ENCODE measurements around the gene KCNK3. TPM values are rescaled to one million over a fixed set of nuclear protein-coding genes. Genes with fewer than 3 reads are reported as not detected.
A peak's percentile ranks its signal among the peaks of the same experiment; 100 is the strongest.
"Not testable (repeated sequence)": the region's sequence is repeated elsewhere in the genome, so short reads cannot be mapped to it uniquely, and the experiment has no call there.

Gene KCNK3
- total RNA-seq, 1 experiment from 2014 or later = 0.12 TPM

DNA sequence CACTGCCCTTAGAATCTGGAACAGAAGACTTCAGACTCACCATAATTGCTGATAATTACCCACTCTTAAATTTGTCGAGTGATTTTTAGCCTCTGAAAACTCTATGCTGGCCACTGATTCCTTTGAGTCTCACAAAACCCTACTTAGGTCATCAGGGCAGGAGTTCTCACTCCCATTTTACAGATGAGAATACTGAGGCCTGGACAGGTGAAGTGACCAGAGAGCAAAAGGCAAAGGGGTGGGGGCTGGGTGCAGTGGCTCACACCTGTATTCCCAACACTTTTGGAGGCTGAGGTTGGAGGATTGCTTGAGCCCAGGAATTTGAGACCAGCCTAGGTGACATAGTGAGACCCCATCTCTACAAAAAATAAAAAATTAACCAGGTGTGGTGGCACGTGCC, 36.8 kb downstream of the KCNK3 start:
- no peak for DNase-seq (ENCODE audit: low spot score)

- no peak for DNase-seq (ENCODE audit: low spot score)
These were observed 38.2 kb downstream of the KCNK3 start for GRCh38 chr2:26730549-26731344.

- DNase-seq (ENCODE audit: low spot score) = no peak
These were observed 39.2 kb downstream of the KCNK3 start for GRCh38 chr2:26731714-26732113.

DNA sequence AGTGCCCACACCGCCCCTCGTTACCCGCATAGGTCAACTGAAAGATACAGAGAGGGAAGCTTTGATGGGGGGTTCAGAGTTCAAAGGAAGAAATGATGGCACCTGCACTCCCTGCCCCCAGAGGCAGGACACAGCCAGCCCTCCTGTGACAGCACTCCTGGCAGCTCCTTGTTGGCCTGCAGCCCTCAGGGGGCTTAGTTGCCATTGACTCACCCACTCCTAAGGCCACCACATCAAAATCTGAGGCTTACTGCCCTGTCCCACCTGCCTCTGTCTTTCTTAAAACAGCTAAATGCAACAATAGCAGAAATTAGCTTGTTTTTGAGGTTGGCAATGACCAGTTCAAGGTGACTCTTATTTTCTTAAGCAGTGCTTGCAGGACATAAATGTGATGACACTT, 39.9 kb downstream of the KCNK3 start:
- no peak for DNase-seq (ENCODE audit: low spot score)

- no peak for DNase-seq (ENCODE audit: low spot score)
These were observed 40.9 kb downstream of the KCNK3 start for GRCh38 chr2:26733413-26733812.

DNA sequence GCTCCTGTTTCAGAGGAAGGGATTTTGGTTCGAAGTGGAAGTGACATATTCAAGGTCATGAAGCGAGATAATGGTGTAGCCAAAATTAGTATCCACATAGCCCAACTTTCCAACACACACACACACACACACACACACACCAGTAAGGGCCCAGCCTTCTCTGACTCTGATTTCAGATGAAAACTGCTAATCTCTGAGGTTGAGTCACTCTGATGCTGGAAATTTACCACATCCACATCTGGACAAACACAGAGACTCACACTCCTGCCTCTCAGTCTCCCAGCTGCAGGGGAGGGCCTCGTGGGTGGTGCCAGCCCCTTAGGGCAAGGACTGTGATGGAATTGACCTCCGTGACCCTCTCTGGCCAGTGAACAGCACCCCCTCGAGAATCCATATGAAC, 42.6 kb downstream of the KCNK3 start:
- DNase-seq (ENCODE audit: low spot score) = peak; percentile 77

GRCh38 chr2:26735883-26736588, 43.5 kb downstream of the KCNK3 start:
- no peak for DNase-seq (ENCODE audit: low spot score)

DNA sequence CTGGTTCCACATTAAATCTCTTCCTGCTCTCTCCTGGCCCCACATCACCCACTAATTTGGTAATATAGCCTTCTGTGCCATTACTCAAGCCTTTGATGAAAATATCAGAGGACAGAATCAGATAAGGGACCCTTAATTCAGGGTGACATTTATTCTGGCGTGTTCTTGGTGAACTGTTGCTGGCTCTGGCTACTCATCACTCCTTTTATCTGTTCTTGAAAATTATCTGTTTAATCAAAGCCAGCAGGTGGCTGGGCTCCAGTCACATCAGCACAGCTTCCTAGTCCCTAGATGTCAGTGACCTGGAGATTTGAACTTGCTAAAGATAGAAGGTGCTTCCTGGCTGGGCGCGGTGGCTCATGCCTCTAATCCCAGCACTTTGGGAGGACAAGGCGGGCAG, 44.7 kb downstream of the KCNK3 start:
- DNase-seq (ENCODE audit: low spot score) = no peak

DNA sequence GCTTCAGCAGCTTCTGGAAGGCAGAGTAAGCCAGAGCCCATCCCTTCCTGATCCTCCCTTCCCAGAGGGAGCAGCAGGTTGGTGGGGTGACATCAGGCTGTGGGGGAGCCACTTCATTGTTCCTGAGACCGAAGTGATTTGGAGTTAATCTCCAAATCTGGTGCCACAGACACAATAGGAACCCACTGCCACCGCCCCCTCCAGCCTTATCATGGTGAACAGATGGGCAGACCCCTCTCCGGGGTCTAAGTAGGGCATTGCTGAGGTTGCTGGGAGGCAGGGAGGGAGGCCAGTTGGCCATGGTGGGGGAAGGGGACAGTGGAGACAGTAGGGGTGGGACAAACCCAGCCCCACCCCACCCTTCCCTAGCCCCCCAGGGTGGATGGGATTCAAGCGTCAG, 46.0 kb downstream of the KCNK3 start:
- DNase-seq (ENCODE audit: low spot score) = no peak

GRCh38 chr2:26739514-26739913, 47.0 kb downstream of the KCNK3 start:
- no peak for DNase-seq (ENCODE audit: low spot score)

- DNase-seq (ENCODE audit: low spot score) = no peak
These were observed 47.8 kb downstream of the KCNK3 start for GRCh38 chr2:26740346-26740745.

DNA sequence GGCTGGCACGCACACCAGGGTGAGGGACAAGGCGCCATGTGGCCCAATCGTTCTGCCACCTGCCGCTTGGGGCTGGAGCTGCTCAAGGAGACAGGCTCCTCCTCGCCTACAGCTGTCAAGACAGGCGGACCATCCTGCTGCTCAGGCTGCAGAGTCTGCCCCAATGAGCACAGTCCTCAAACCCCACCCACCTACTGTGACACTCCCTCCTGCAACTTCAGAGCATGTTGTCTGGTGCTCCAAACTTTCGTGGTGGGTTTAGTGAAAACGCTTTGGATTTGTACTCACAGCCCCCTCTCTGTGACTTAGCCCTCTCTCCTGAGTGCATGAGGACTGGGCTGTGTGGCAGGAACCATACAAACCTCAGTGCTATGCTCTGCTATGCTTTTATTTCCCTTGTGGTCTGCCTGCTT, 48.4 kb downstream of the KCNK3 start:
- DNase-seq (ENCODE audit: low spot score) = no peak

- no peak for DNase-seq (ENCODE audit: low spot score)
These were observed 49.7 kb downstream of the KCNK3 start for GRCh38 chr2:26742048-26742770.

DNA sequence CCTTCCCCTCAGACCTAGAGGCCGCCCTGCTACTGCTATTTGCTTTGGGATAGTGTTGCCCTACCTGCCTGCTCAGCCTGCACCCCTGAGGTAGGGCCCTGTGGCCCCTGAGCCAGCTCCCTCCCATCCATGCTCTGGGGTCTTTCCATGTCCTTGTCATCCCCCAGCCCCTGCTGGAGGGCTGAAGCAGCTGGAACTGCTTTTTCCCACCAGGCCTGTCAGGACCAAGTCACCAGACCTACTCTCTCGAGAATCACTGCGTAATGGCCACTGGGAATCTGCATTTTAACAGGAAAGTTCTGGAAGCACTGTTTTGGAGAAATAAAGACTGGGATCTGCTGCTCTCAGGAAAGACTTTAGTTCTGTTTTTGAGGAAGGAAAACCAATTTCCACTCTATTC, 51.3 kb downstream of the KCNK3 start:
- no peak for DNase-seq (ENCODE audit: low spot score)

DNA sequence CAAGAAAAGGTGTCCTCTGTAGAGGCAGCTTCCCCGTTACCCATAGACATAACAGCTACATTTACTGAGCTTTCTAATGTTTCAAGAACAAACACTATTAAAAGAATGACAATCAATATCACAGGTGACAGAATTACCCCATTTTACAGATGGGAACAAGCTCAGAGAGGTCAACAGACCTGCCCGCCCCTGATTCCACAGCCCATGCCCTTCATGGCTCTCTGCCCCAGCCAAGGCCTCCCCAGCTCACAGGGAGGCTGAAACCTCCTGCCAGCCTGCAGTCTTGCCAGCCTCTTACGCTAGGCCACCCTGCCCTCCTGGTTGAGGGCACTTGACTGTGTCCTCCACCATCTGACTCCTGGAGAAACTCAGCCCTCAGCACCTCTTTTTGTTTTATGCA, 52.4 kb downstream of the KCNK3 start:
- DNase-seq (ENCODE audit: low spot score) = no peak

DNA sequence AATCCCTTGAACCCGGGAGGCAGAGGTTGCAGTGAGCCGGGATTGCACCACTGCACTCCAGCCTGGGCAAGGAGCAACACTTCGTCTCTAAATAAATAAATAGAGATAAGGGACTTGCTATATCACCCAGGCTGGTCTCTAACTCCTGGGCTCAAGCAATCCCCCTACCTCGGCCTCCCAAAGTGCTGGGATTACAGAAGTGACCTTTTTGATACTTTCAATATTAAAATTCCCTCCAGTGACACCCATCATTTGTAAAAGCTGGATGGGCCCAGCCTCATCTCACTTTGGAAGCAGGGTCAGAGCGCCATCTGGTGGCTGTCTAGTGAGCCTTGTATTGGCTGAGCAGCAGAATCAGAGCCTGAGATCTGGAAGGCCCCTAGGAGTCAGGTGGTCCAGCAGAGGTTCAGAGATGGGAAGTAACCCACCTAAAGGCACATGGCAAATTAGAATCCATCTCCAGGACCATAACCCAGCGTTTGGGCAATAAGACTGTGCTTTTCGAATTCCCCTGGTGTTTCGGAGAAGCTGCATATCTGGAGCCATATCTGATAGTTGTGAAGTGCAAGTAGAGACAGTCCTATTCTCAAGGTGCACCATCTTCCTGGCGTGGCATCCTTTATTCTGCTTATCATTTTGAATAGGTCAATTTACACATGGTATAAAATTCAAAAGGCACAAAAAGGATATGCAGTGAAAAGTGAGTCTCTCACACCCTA, 53.2 kb downstream of the KCNK3 start:
- DNase-seq (ENCODE audit: low spot score) = peak; percentile 54

- no peak for DNase-seq (ENCODE audit: low spot score)
These were observed 54.4 kb downstream of the KCNK3 start for GRCh38 chr2:26746934-26747333.

- peak; percentile 32 for DNase-seq (ENCODE audit: low spot score)
These were observed 57.4 kb downstream of the KCNK3 start for GRCh38 chr2:26749787-26750420.

- not testable (repeated sequence) for DNase-seq (ENCODE audit: low spot score)
These were observed 57.9 kb downstream of the KCNK3 start for GRCh38 chr2:26750467-26750866.

- DNase-seq (ENCODE audit: low spot score) = no peak
These were observed 60.1 kb downstream of the KCNK3 start for GRCh38 chr2:26752656-26753055.

- DNase-seq (ENCODE audit: low spot score) = no peak
These were observed 62.0 kb downstream of the KCNK3 start for GRCh38 chr2:26754539-26754938.
